ENCODE data around the gene DNAJC13.
"Not testable (repeated sequence)": the region's sequence is repeated elsewhere in the genome, so short reads cannot be mapped to it uniquely, and the experiment has no call there.

Gene DNAJC13

DNA sequence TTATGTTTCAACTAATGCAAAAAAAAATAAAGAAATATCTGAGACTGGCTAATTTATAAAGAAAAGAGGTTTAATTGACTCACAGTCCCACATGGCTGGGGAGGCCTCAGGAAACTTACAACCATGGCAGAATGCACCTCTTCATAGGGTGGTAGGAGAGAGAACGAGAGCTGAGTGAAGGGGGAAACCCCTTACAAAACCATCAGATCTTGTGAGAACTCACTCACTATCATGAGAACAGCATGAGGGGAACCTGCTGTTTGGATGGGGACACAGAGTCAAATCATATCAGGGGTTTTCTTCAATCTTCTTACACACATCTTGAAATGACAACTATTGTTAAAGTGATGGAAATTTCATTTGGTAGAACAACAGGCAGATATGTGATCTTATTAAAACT is 24.6 kb upstream of the DNAJC13 start:
- not testable (repeated sequence) for H3K4me1 ChIP-seq (ENCODE audit: insufficient read depth, low read length); H2AFZ ChIP-seq (ENCODE audit: low read depth, low read length); H3K4me3 ChIP-seq (ENCODE audit: low read length); H3K9me3 ChIP-seq (ENCODE audit: low read length); H3K36me3 ChIP-seq (ENCODE audit: insufficient read depth, low read length); H3K27me3 ChIP-seq (ENCODE audit: insufficient read depth, low read length)

DNA sequence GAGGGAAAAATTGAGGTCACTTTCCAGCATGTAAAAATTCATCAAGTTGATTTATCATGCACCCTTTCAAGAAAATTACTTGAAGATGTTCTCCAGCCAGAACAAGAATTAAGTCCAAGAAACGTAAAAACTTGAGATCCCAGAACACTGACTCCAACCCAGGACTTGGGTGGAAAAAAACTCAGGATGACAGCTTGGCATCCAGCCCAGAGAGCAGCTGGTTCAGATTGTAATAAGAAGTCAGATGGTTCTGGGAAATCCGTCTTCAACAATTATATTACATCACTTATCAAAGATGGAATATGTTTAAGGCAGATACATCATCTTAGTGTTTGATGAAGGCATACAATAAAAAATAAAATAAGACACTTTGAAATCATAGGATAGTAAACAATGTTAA is 23.0 kb upstream of the DNAJC13 start:
- Histone ChIP-seq H3K36me3 (ENCODE audit: insufficient read depth, low read length) (no peaks in the 10 kb centered on the region), H3K4me3 (ENCODE audit: low read length) (no peak overlapping the region)

DNA sequence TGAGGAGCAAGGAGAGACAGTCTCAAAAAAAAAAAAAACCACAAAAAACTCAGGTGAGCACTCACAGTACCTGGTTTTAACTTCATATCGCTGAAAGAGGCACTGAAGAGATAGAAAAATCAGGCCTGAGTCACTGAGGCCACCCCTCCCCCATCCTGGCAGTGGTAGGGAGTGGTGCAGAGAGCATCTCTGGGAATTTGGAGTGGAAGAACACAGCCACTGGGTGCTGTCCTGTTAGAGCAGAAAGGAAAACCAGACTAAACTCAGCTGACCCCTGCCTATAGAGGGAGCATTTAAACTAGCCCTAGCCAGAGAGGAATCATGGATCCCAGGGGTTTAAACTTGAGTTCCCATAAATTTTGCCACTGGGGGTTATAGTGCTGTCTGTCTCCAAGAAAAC is 22.2 kb upstream of the DNAJC13 start:
- Histone ChIP-seq H3K4me1 (ENCODE audit: insufficient read depth, low read length) (no peaks in the 10 kb centered on the region), H3K4me3 (ENCODE audit: low read length) (no peak overlapping the region), H3K9me3 (ENCODE audit: low read length) (no peaks in the 10 kb centered on the region), H3K36me3 (ENCODE audit: insufficient read depth, low read length) (no peaks in the 10 kb centered on the region), H3K27me3 (ENCODE audit: insufficient read depth, low read length) (no peaks in the 10 kb centered on the region), H2AFZ (ENCODE audit: low read depth, low read length) (no peak overlapping the region)

More for the DNA sequence above, 23.0 kb upstream of the DNAJC13 start:
- H2AFZ ChIP-seq (ENCODE audit: low read depth, low read length): no peak overlapping the region
- no peaks in the 10 kb centered on the region for H3K4me1 ChIP-seq (ENCODE audit: insufficient read depth, low read length)
- H3K9me3 ChIP-seq (ENCODE audit: low read length): no peaks in the 10 kb centered on the region
- no peaks in the 10 kb centered on the region for H3K27me3 ChIP-seq (ENCODE audit: insufficient read depth, low read length)

DNA sequence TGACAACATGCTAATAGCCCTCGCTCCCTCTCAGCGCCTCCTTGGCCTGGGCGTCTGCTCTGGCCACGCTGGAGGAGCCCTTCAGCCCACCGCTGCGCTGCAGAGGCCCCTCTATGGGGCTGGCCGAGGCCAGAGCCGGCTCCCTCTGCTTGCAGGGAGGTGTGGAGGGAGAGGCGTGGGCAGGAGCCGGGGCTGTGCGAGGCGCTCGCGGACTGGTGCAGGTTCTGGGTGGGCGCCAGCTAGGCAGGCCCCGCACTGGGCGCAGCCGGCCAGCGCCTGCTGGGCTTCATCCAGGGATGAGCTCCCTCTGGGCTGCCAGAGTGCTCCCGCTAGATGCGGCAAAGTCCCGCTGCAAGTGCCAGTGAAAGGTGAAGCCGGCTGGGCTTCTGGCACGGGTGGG is 21.0 kb upstream of the DNAJC13 start:
- no peaks in the 10 kb centered on the region for H3K4me1 ChIP-seq (ENCODE audit: insufficient read depth, low read length)
- H3K27me3 ChIP-seq (ENCODE audit: insufficient read depth, low read length): no peaks in the 10 kb centered on the region
- H3K4me3 ChIP-seq (ENCODE audit: low read length): no peak overlapping the region
- no peaks in the 10 kb centered on the region for H3K9me3 ChIP-seq (ENCODE audit: low read length)
- no peak overlapping the region for H2AFZ ChIP-seq (ENCODE audit: low read depth, low read length)
- H3K36me3 ChIP-seq (ENCODE audit: insufficient read depth, low read length): no peaks in the 10 kb centered on the region

DNA sequence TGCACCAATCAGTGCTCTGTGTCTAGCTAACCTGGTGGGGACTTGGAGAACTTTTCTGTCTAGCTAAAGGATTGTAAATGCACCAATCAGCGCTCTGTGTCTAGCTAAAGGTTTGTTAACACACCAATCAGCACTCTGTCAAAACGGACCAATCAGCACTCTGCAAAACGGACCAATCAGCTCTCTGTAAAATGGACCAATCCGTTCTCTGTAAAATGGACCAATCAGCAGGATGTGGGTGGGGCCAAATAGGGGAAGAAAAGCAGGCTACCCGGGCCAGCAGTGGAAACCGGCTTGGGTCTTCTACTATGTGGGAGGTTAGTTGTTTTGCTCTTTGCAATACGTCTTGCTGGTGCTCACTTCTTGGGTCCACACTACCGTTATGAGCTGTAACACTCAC is 20.5 kb upstream of the DNAJC13 start:
- H3K36me3 ChIP-seq (ENCODE audit: insufficient read depth, low read length); H3K27me3 ChIP-seq (ENCODE audit: insufficient read depth, low read length); H2AFZ ChIP-seq (ENCODE audit: low read depth, low read length); H3K4me1 ChIP-seq (ENCODE audit: insufficient read depth, low read length); H3K4me3 ChIP-seq (ENCODE audit: low read length); H3K9me3 ChIP-seq (ENCODE audit: low read length): not testable (repeated sequence)

DNA sequence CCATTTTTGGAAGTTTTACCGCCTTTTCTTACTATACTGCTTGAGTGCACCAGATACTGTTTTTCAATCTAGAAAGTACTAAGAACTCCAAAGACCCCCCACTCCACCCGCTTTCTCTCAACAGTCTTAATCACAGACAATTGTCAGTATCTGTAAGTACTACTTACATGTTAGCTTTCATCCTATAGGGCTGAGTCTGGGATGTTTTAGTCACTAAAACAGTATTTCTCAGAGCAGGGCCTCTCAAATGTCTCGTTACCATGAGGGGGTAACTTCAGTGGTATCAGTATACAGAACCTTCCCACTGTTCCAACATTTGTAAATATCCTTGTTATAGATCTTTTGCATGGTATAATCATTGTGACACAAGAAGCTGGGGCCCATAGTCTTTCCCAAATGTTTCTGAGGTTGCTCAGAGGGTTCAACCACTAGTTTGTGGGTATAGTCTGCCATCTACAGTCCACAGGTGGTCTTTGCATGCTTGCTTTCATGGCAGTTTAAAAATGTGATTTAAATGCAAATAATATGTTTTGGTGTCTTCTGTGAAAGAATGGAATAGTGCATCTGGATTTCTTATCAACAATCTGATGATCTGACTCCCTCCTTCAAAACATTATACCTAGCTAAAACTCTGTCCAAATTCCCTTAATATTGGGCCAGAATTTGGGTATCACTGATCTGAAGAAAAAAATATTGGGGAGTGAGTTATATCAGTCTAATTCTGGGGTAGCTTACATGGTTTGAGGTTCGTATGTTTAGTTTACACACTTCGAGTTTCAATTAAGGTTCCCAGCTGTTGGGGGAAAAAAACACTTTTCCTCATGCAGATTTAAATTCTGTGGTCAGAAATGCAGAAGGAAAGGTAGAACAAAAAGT is 18.0 kb upstream of the DNAJC13 start:
- no peak overlapping the region for H2AFZ ChIP-seq (ENCODE audit: low read depth, low read length)
- H3K4me1 ChIP-seq (ENCODE audit: insufficient read depth, low read length): no peaks in the 10 kb centered on the region
- H3K4me3 ChIP-seq (ENCODE audit: low read length): no peak overlapping the region
- H3K36me3 ChIP-seq (ENCODE audit: insufficient read depth, low read length): no peaks in the 10 kb centered on the region
- H3K27me3 ChIP-seq (ENCODE audit: insufficient read depth, low read length): peaks cover 3% of the 10 kb centered on the region
- H3K9me3 ChIP-seq (ENCODE audit: low read length): no peaks in the 10 kb centered on the region

DNA sequence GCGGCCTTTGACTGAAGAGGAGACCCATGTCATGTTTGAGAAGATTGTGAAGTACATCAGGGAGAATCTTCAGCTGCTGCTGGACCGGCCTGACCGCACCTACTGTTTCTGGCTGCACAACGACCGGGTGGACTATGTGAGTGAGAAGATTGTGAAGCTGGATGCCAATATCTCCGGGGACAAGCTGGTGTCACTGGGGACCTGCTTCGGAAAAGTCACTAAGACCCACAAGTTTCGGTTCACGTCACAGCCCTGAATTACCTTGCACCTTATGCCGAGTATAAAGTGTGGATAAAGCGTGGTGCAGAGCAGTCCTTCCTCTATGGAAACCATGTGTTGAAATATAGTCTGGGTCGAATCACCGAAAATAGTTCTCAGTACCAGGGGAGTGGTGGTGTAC is 16.0 kb upstream of the DNAJC13 start:
- H3K9me3 ChIP-seq (ENCODE audit: low read length): no peaks in the 10 kb centered on the region
- peaks cover 3% of the 10 kb centered on the region for H3K27me3 ChIP-seq (ENCODE audit: insufficient read depth, low read length)
- H3K4me3 ChIP-seq (ENCODE audit: low read length): no peak overlapping the region
- no peaks in the 10 kb centered on the region for H3K36me3 ChIP-seq (ENCODE audit: insufficient read depth, low read length)
- H2AFZ ChIP-seq (ENCODE audit: low read depth, low read length): no peak overlapping the region
- no peaks in the 10 kb centered on the region for H3K4me1 ChIP-seq (ENCODE audit: insufficient read depth, low read length)

DNA sequence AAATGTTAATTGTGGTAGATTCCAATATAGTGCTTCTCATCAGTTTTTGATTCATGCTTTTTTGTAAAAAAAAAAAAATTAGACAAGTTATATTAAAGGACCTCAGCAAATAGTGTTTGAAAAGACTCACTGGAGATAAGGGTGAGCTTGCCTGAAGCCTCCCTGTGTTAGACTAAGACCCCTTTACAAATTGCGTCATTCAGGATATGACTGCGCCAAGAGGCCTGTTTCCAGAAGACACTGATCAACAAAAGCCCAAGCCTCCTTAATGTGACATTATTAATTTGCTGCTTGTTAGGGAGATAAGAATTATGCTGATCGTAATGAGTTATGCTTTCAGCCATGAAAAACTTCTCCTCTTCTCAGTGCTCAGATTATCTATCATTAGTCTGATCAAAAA is 13.0 kb upstream of the DNAJC13 start:
- Histone ChIP-seq H3K4me3 (ENCODE audit: low read length) (no peak overlapping the region), H3K27me3 (ENCODE audit: insufficient read depth, low read length) (peaks cover 3% of the 10 kb centered on the region), H2AFZ (ENCODE audit: low read depth, low read length) (no peak overlapping the region)

DNA sequence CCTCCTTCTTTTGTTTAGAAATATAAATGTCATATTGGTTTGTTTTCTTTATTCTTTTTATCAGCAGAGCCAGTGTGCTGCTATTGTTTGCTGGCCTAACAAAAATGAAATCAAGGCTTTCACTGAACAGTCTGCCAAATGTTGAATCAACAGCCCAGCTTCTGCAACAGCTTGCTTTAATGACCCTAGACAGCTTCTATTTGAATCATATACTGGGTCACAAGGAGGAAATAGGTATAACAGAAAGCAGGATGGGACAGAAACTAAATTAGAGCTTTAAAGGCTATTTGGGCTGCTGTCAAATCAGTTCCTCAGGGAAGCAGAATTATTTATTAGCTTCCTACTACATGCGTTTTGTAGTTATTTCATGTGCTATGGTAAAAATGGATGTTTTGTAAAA is 12.1 kb upstream of the DNAJC13 start:
- no peak overlapping the region for H3K4me3 ChIP-seq (ENCODE audit: low read length)
- H2AFZ ChIP-seq (ENCODE audit: low read depth, low read length): no peak overlapping the region
- H3K36me3 ChIP-seq (ENCODE audit: insufficient read depth, low read length): no peaks in the 10 kb centered on the region
- H3K27me3 ChIP-seq (ENCODE audit: insufficient read depth, low read length): peaks cover 3% of the 10 kb centered on the region
- H3K4me1 ChIP-seq (ENCODE audit: insufficient read depth, low read length): no peaks in the 10 kb centered on the region
- no peaks in the 10 kb centered on the region for H3K9me3 ChIP-seq (ENCODE audit: low read length)

More for the DNA sequence above, 13.0 kb upstream of the DNAJC13 start:
- H3K4me1 ChIP-seq (ENCODE audit: insufficient read depth, low read length): no peaks in the 10 kb centered on the region
- H3K9me3 ChIP-seq (ENCODE audit: low read length): no peaks in the 10 kb centered on the region
- H3K36me3 ChIP-seq (ENCODE audit: insufficient read depth, low read length): no peaks in the 10 kb centered on the region

DNA sequence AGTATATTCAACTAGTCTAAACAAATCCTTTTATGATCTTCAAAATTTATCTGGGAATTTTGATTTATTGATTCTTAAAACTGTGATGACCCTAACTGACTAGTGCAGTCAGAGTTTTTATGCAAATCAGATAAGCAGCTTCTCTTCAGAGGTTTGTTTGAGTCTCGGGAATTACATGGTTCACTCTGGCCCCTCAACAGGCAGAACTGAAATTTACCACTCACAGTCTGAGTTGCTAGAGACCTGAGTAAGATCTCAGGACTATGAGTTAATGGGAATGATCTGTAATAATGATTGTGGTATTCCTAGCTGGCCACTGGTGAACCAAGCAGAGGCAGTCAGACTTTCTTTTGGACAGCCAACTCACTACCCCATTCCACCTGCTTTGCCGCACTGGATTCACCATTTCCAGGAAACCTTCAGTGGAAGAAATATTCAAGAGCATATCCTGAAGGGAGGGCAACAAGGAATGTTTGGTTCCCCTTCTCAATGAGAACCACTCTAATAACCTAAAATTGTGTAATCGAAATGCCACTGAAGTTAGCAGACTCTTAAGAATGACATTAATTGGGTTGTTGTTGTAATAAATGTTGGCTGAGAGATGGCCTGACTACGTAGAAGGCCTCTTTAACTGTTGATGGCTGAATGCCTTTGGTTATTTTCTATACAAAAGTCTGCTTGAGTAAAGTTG is 11.5 kb upstream of the DNAJC13 start:
- H3K4me3 ChIP-seq (ENCODE audit: low read length): no peak overlapping the region
- H2AFZ ChIP-seq (ENCODE audit: low read depth, low read length): no peak overlapping the region
- H3K9me3 ChIP-seq (ENCODE audit: low read length): no peaks in the 10 kb centered on the region
- H3K27me3 ChIP-seq (ENCODE audit: insufficient read depth, low read length): peaks cover 3% of the 10 kb centered on the region
- H3K36me3 ChIP-seq (ENCODE audit: insufficient read depth, low read length): no peaks in the 10 kb centered on the region
- H3K4me1 ChIP-seq (ENCODE audit: insufficient read depth, low read length): no peaks in the 10 kb centered on the region

DNA sequence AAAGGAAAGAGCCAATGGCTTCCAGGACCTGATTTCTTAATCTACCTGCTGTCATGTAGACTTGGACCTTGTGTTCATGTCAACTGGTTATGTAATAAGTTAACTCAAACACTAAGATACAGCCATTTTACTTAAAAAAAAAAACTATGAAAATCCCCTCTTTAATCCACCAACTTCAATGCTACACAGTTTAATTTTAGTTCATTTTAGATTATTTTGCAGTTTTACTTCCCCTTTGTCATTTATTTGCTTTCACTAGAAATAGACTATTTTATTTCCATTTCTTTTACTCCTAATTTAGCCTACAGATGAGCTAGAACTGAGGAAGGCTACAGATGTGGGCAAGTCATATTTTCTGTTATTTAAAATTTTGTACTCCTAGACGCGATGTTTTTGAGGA is 10.7 kb upstream of the DNAJC13 start:
- no peak overlapping the region for H2AFZ ChIP-seq (ENCODE audit: low read depth, low read length)
- no peak overlapping the region for H3K4me3 ChIP-seq (ENCODE audit: low read length)
- H3K27me3 ChIP-seq (ENCODE audit: insufficient read depth, low read length): peaks cover 3% of the 10 kb centered on the region
- H3K36me3 ChIP-seq (ENCODE audit: insufficient read depth, low read length): no peaks in the 10 kb centered on the region
- H3K4me1 ChIP-seq (ENCODE audit: insufficient read depth, low read length): no peaks in the 10 kb centered on the region
- no peaks in the 10 kb centered on the region for H3K9me3 ChIP-seq (ENCODE audit: low read length)

DNA sequence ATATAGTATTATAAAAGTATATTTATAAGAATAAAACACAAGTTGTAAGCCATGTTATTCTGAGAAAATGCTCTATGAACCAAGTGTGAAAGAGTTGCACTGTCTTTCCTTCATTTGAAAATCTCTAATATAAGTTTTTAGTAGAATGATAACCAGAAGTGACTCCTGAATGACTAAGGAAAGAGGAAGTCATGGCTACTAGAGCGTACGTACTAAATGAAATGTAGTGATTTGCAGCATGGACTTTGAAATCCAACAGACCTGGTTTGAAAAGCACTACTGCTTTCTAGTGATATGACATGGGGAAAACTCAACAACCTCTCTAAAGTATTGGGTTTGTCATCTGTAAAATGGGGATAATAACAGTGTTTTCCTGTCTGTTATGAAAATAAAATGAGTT is 10.3 kb upstream of the DNAJC13 start:
- H3K27me3 ChIP-seq (ENCODE audit: insufficient read depth, low read length): peaks cover 3% of the 10 kb centered on the region
- H3K36me3 ChIP-seq (ENCODE audit: insufficient read depth, low read length): no peaks in the 10 kb centered on the region
- no peak overlapping the region for H2AFZ ChIP-seq (ENCODE audit: low read depth, low read length)
- no peaks in the 10 kb centered on the region for H3K4me1 ChIP-seq (ENCODE audit: insufficient read depth, low read length)
- H3K4me3 ChIP-seq (ENCODE audit: low read length): no peak overlapping the region
- no peaks in the 10 kb centered on the region for H3K9me3 ChIP-seq (ENCODE audit: low read length)

DNA sequence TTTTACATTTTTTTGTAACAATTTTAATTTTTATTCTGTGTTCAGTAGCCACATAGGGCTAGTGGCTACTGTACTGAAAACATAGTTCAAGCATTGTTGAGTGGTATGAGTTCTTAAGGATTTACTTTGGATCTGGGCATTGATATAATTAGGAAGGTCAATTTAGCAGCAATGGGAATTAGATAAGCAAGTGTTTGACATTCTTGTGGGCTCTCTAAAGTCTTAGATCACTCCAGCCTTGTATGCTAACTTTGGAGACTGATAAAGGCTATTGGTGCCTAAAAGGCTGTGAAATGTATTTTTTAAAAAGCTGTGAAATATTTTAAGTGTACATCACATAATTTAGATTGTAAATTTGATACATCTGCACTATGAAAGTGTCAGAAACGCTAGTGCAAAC is 2.5 kb upstream of the DNAJC13 start:
- no peaks in the 10 kb centered on the region for H3K36me3 ChIP-seq (ENCODE audit: insufficient read depth, low read length)
- H3K27me3 ChIP-seq (ENCODE audit: insufficient read depth, low read length): no peaks in the 10 kb centered on the region
- H3K4me3 ChIP-seq (ENCODE audit: low read length): no peak overlapping the region
- no peaks in the 10 kb centered on the region for H3K9me3 ChIP-seq (ENCODE audit: low read length)
- H2AFZ ChIP-seq (ENCODE audit: low read depth, low read length): no peak overlapping the region
- H3K4me1 ChIP-seq (ENCODE audit: insufficient read depth, low read length): peaks cover 12% of the 10 kb centered on the region
